KMS-11 (cell line): ENCODE data around the gene SAC3D1.

Source experiments
- H2AFZ ChIP-seq: fragments of 200-600 bp; sonication (generic); 2 replicates; pipeline ENCODE4 v1.6.1; 2016; ENCODE audit warnings: antibody characterized with exemption, mixed run types, low read depth
- H3K27ac ChIP-seq: fragments of 200-600 bp; sonication (generic); 2 replicates; pipeline ENCODE4 v1.6.1; 2016; ENCODE audit warnings: mild to moderate bottlenecking, mixed run types
- H3K27me3 ChIP-seq: fragments of 200-600 bp; sonication (generic); 2 replicates; pipeline ENCODE4 v1.6.1; 2017; ENCODE audit warnings: mild to moderate bottlenecking, low read depth, mixed run types, moderate library complexity; ENCODE audit not compliant: insufficient read depth
- H3K36me3 ChIP-seq: fragments of 200-600 bp; sonication (generic); 2 replicates; pipeline ENCODE4 v1.6.1; 2017; ENCODE audit warnings: mild to moderate bottlenecking, mixed run types; ENCODE audit not compliant: insufficient read depth
- H3K4me1 ChIP-seq: fragments of 200-600 bp; sonication (generic); 2 replicates; pipeline ENCODE4 v1.6.1; 2016; ENCODE audit warnings: mild to moderate bottlenecking, low read depth, mixed run types; ENCODE audit not compliant: poor library complexity, severe bottlenecking
- H3K4me2 ChIP-seq: fragments of 200-600 bp; sonication (generic); 2 replicates; pipeline ENCODE4 v1.7.0; 2016; ENCODE audit warnings: mild to moderate bottlenecking, mixed run types
- H3K4me3 ChIP-seq: fragments of 200-600 bp; sonication (generic); IDR thresholded peaks from 2 replicates; pipeline ENCODE4 v1.6.1; 2017; ENCODE audit warnings: low read depth, low read length, mixed read lengths; ENCODE audit not compliant: insufficient read depth
- H3K79me2 ChIP-seq: fragments of 200-600 bp; sonication (generic); 2 replicates; pipeline ENCODE4 v1.6.1; 2016; ENCODE audit warnings: low read depth, mixed run types; ENCODE audit not compliant: insufficient read depth
- H3K9ac ChIP-seq: fragments of 200-600 bp; sonication (generic); 2 replicates; pipeline ENCODE4 v1.6.1; 2016; ENCODE audit warnings: mild to moderate bottlenecking, mixed run types
- H4K20me1 ChIP-seq: fragments of 200-600 bp; sonication (generic); 2 replicates; pipeline ENCODE4 v1.6.1; 2016; ENCODE audit warnings: mild to moderate bottlenecking, mixed run types; ENCODE audit not compliant: insufficient read depth
- CTCF ChIP-seq: fragments of 200-600 bp; sonication (generic); conservative IDR thresholded peaks from 2 replicates; pipeline ENCODE4 v1.6.1; 2017; ENCODE audit warnings: low read depth, mild to moderate bottlenecking, antibody characterized with exemption, low read length, moderate library complexity, mixed read lengths

SAC3D1 gene

DNA sequence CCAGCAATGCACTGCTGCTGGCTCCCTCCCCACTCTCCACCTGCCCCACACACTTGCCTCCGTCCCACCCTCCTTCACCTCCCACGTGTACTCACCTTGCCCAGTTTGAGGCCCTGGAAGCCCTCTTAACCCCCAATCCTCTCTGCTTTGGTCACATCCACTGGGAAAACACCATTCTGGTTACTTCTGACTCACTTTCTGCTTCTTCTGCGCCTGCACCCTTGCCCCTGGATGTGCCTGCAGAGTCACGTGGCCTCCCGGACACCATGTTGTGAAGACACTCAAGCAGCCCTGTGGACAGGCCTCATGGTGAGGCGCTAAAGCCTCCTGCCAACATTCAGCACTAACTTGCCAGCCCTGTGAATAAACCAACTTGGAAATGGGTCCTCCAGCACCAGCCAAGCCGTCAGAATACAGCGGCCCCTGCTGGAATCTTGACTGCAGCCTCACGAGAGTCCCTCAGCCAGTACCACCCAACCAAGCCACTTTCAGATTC is 20.0 kb downstream of the SAC3D1 start:
- H3K4me2 ChIP-seq = no peak overlapping the region

DNA sequence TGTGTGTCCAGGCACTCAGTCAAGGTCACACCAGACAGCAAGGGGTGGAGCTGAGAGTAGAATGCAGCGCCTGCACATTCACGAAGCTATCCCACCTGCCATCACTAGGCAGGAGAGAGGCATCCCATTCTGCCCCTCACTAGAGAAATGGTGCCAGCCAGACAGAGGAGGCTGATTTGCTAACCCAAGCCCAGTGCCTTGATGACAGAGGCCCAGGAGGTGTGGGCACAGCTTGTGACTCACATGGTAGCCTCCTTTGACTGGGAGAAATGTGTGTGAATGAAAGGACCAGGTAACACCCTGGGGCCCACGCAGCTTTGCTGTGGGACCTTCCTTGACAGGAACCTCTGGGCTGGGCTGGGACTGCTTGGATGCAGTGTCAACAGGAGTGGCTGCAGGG is 22.5 kb downstream of the SAC3D1 start:
- Histone ChIP-seq H3K4me2 (no peak overlapping the region), H3K27ac (no peak overlapping the region), H3K4me1 (peaks cover 6% of the 10 kb centered on the region), H3K79me2 (no peaks in the 10 kb centered on the region), H3K4me3 (no peak overlapping the region), H2AFZ (no peak overlapping the region), H3K9ac (no peak overlapping the region), H3K27me3 (no peaks in the 10 kb centered on the region), H3K36me3 (no peaks in the 10 kb centered on the region), H4K20me1 (no peaks in the 10 kb centered on the region)
- no peak for TF ChIP-seq CTCF

More for the DNA sequence above, 20.0 kb downstream of the SAC3D1 start:
- no peak overlapping the region for H3K4me3 ChIP-seq
- H3K27ac ChIP-seq = no peak overlapping the region
- H4K20me1 ChIP-seq = no peaks in the 10 kb centered on the region
- peaks cover 8% of the 10 kb centered on the region for H3K4me1 ChIP-seq
- H3K79me2 ChIP-seq = no peaks in the 10 kb centered on the region
- H3K36me3 ChIP-seq = no peaks in the 10 kb centered on the region
- no peak overlapping the region for H2AFZ ChIP-seq
- no peaks in the 10 kb centered on the region for H3K27me3 ChIP-seq
- TF ChIP-seq CTCF = no peak
- no peak overlapping the region for H3K9ac ChIP-seq

DNA sequence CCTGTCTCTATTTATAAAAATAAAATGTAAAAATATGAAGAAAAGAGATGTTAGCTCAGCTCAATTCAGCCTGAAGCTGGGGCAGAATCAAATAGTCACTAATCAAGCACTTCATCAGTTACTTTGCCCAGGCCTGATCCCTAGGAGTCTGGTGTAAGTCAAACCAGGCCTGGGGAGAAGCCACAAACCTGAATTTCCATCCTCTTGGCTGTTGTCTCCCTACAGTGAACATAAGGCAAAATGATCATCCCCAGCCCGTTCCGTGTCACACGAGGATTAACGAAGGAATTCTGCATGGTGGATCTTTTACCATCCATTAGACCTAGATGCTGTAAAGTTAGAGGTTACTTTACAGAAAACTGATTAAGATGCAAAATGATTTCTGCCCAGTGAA is 23.8 kb downstream of the SAC3D1 start:
- Histone ChIP-seq H3K36me3 (no peaks in the 10 kb centered on the region), H2AFZ (no peak overlapping the region), H3K9ac (no peak overlapping the region), H4K20me1 (no peaks in the 10 kb centered on the region), H3K4me3 (no peak overlapping the region), H3K27ac (no peak overlapping the region), H3K27me3 (no peaks in the 10 kb centered on the region), H3K4me2 (no peak overlapping the region), H3K79me2 (no peaks in the 10 kb centered on the region), H3K4me1 (peaks cover 6% of the 10 kb centered on the region)
- TF ChIP-seq CTCF = no peak

DNA sequence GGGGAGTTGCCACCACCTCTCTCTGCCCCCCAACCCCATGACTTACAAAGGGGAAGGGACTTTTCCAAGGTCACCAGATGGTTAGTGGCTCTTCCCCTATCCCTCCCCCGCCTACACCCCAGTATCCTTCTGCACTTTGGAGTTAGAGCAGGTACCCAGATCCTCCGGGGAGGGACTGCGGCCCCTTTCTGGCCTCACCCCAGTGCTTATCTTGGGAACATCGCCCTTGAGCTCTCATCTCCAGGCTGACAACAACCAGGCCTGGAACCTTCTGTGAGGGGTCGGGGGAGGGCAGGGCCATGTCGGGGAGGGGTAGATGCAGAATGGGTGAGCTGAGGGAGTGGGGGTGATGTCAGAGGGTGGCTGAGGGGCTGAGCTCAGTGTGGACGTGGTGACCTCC is 24.8 kb downstream of the SAC3D1 start:
- H3K4me1 ChIP-seq = no peaks in the 10 kb centered on the region
- H3K9ac ChIP-seq = no peak overlapping the region
- TF ChIP-seq CTCF = no peak
- H3K27me3 ChIP-seq = no peaks in the 10 kb centered on the region
- H2AFZ ChIP-seq = no peak overlapping the region
- H3K4me3 ChIP-seq = no peak overlapping the region
- no peaks in the 10 kb centered on the region for H4K20me1 ChIP-seq
- H3K79me2 ChIP-seq = no peaks in the 10 kb centered on the region
- no peak overlapping the region for H3K4me2 ChIP-seq
- H3K36me3 ChIP-seq = no peaks in the 10 kb centered on the region
- H3K27ac ChIP-seq = no peak overlapping the region
